ENCODE data around the gene OFD1. TPM values are rescaled to one million over a fixed set of nuclear protein-coding genes. Genes with fewer than 3 reads are reported as not detected.

OFD1 gene, protein sequence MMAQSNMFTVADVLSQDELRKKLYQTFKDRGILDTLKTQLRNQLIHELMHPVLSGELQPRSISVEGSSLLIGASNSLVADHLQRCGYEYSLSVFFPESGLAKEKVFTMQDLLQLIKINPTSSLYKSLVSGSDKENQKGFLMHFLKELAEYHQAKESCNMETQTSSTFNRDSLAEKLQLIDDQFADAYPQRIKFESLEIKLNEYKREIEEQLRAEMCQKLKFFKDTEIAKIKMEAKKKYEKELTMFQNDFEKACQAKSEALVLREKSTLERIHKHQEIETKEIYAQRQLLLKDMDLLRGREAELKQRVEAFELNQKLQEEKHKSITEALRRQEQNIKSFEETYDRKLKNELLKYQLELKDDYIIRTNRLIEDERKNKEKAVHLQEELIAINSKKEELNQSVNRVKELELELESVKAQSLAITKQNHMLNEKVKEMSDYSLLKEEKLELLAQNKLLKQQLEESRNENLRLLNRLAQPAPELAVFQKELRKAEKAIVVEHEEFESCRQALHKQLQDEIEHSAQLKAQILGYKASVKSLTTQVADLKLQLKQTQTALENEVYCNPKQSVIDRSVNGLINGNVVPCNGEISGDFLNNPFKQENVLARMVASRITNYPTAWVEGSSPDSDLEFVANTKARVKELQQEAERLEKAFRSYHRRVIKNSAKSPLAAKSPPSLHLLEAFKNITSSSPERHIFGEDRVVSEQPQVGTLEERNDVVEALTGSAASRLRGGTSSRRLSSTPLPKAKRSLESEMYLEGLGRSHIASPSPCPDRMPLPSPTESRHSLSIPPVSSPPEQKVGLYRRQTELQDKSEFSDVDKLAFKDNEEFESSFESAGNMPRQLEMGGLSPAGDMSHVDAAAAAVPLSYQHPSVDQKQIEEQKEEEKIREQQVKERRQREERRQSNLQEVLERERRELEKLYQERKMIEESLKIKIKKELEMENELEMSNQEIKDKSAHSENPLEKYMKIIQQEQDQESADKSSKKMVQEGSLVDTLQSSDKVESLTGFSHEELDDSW
- 10.6 TPM for total RNA-seq
- long read RNA-seq, partial matches to known transcripts = 0 of 7 reads
- long read RNA-seq, other reads (novel, unspliced or antisense) = 4 of 7 reads

GRCh38 chrX:13734278-13735172 is at the start of gene OFD1, which contains the start of gene TRAPPC2:
Gene OFD1, plus strand, starts transcription at chrX:13734748. Its CDS starts 324 bp downstream, at chrX:13735072.
Gene TRAPPC2, minus strand, starts transcription at chrX:13734620. Its CDS starts 14,657 bp downstream, at chrX:13719963.
- TF ChIP-seq, protein P1, sequence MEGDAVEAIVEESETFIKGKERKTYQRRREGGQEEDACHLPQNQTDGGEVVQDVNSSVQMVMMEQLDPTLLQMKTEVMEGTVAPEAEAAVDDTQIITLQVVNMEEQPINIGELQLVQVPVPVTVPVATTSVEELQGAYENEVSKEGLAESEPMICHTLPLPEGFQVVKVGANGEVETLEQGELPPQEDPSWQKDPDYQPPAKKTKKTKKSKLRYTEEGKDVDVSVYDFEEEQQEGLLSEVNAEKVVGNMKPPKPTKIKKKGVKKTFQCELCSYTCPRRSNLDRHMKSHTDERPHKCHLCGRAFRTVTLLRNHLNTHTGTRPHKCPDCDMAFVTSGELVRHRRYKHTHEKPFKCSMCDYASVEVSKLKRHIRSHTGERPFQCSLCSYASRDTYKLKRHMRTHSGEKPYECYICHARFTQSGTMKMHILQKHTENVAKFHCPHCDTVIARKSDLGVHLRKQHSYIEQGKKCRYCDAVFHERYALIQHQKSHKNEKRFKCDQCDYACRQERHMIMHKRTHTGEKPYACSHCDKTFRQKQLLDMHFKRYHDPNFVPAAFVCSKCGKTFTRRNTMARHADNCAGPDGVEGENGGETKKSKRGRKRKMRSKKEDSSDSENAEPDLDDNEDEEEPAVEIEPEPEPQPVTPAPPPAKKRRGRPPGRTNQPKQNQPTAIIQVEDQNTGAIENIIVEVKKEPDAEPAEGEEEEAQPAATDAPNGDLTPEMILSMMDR (IDR thresholded peaks at IDR 0.05; ENCODE audit: borderline replicate concordance) = no peak
- DNase-seq = peak; percentile 86
- intact Hi-C loops (cut with micrococcal nuclease) = no loop called here

DNA sequence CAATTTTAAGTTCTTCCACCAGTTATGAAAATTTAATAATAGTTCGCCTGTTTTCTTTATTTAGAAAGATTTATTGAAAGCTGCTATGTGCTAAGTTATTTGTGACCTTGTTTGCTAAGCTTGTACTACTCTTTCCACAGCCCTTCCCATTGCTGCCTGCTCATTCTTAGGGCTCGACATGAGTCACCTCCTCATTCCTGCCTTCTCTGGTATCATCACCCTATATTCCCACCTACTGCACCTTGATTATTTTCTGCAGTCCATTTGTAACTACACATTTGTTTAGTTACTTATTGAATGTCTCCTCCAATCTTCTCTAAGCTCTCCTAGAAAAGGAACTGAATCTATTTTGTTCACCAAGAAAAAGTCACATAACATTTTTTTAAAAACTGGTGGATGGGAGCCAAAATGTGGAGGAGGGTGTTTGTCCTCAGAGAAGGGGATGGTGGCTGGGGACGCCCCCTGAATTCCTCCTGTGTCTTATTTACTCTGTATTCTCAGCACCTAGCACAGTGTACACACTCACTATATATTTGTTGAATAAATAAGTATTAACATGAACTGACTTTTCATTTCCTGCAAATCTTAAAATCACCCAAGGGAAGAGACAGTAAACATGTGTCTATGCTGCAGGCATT is 49.3 kb upstream of the OFD1 start:
- intact Hi-C loops (cut with micrococcal nuclease) = no loop called here
- Histone ChIP-seq H3K9me3 (replicated peaks) (no peaks in the 10 kb centered on the region), H3K36me3 (no peaks in the 10 kb centered on the region), H3K27me3 (ENCODE audit: low read depth) (no peaks in the 10 kb centered on the region), H3K4me1 (peaks cover 5% of the 10 kb centered on the region), H3K4me3 (no peak overlapping the region), H3K27ac (replicated peaks) (no peak overlapping the region)
- no peak for DNase-seq
- TF ChIP-seq, protein P1 (IDR thresholded peaks at IDR 0.05; ENCODE audit: borderline replicate concordance) = no peak

More at GRCh38 chrX:13734278-13735172, at the start of gene OFD1, which contains the start of gene TRAPPC2:
- Histone ChIP-seq H3K27me3 (ENCODE audit: low read depth) (no peaks in the 10 kb centered on the region), H3K27ac (replicated peaks) (peak within 1 kb of the TSS; percentile 91), H3K36me3 (no peaks in the 10 kb centered on the region), H3K4me1 (peaks cover 46% of the 10 kb centered on the region), H3K9me3 (replicated peaks) (no peaks in the 10 kb centered on the region), H3K4me3 (peak within 1 kb of the TSS; percentile 85)

DNA sequence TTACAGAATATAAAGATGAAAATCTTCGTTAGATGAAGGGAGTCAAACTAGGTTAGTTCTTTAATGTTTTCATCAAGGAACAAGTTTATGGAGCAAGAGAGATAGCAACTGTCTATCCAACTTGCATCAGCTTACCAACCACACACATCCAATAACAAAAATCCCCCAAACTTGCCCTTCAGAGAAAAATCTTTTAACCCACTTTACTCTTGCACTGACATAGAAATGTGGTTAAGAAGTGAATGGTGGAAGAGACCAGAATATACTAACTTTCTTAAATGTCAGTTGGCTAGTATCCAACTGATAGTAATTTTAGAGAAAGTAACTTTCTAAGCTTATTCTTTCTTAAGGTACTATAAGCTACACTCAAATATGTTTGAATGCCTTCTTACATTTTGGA is 47.3 kb upstream of the OFD1 start:
- Histone ChIP-seq H3K27me3 (ENCODE audit: low read depth) (no peaks in the 10 kb centered on the region), H3K27ac (replicated peaks) (no peak overlapping the region), H3K4me3 (no peak overlapping the region), H3K4me1 (peaks cover 24% of the 10 kb centered on the region), H3K9me3 (replicated peaks) (no peaks in the 10 kb centered on the region), H3K36me3 (no peaks in the 10 kb centered on the region)
- TF ChIP-seq, protein P1 (IDR thresholded peaks at IDR 0.05; ENCODE audit: borderline replicate concordance) = no peak
- no peak for DNase-seq
- intact Hi-C loops (cut with micrococcal nuclease) = no loop called here

- Histone ChIP-seq H3K9me3 (replicated peaks) (no peaks in the 10 kb centered on the region), H3K4me3 (peak overlapping the region; percentile 79), H3K4me1 (peaks cover 36% of the 10 kb centered on the region), H3K36me3 (no peaks in the 10 kb centered on the region), H3K27ac (replicated peaks) (peak overlapping the region; percentile 95), H3K27me3 (ENCODE audit: low read depth) (no peaks in the 10 kb centered on the region)
- no peak for DNase-seq
- intact Hi-C loops (cut with micrococcal nuclease) = no loop called here
- TF ChIP-seq, protein P1 (IDR thresholded peaks at IDR 0.05; ENCODE audit: borderline replicate concordance) = no peak
These were observed 46.1 kb upstream of the OFD1 start for GRCh38 chrX:13688384-13688957.
